ENCODE measurements around the gene FARS2.

GRCh38 chr6:5469101-5469846 lies 208.0 kb downstream of the FARS2 start:
- TF ChIP-seq ZNF416 (CRISPR knock-in tag; IDR thresholded peaks at IDR 0.05) (no peak), JUN (CRISPR knock-in tag; IDR thresholded peaks at IDR 0.05) (no peak), GRHL2 (CRISPR knock-in tag; IDR thresholded peaks at IDR 0.05; ENCODE audit: insufficient replicate concordance, severe bottlenecking) (no peak)
- TF ChIP-seq, protein P1, sequence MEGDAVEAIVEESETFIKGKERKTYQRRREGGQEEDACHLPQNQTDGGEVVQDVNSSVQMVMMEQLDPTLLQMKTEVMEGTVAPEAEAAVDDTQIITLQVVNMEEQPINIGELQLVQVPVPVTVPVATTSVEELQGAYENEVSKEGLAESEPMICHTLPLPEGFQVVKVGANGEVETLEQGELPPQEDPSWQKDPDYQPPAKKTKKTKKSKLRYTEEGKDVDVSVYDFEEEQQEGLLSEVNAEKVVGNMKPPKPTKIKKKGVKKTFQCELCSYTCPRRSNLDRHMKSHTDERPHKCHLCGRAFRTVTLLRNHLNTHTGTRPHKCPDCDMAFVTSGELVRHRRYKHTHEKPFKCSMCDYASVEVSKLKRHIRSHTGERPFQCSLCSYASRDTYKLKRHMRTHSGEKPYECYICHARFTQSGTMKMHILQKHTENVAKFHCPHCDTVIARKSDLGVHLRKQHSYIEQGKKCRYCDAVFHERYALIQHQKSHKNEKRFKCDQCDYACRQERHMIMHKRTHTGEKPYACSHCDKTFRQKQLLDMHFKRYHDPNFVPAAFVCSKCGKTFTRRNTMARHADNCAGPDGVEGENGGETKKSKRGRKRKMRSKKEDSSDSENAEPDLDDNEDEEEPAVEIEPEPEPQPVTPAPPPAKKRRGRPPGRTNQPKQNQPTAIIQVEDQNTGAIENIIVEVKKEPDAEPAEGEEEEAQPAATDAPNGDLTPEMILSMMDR (IDR thresholded peaks at IDR 0.05) = no peak

Data from WTC11 (cell line).